ENCODE results near the gene TRIM62. TPM values are rescaled to one million over a fixed set of nuclear protein-coding genes. Genes with fewer than 3 reads are reported as not detected.
"Not testable (repeated sequence)": the region's sequence is repeated elsewhere in the genome, so short reads cannot be mapped to it uniquely, and the experiment has no call there.

TRIM62 gene
- total and polyA plus RNA-seq, 11 donors = 1.8 to 6.1 (median 3.3) TPM

DNA sequence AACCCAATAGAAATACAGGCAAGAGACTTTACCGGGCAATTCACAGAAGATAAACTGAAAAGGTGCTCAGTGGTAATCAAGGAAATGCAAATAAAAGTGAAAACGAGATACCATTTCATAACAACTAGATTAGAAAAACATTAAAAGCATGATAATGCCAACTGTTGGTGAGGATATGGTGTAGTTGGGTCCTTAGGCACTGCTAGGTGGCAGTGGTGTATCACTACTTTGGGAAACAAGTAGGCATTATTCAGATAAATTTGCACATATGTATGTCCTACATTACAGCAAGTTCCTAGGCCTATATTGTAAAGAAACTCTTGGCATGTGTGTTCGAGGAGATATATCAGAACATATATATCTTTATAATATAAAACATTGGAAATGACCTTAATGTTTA, 69.9 kb downstream of the TRIM62 start:
- H3K9me3 ChIP-seq = peaks cover 0 to 8% (median 0%) of the 10 kb centered on the region in 12 donors
- H3K27me3 ChIP-seq = no peaks in the 10 kb centered on the region
- ATAC-seq = no peak
- 48 to 65% (median 61%) methylated on average over 3 of the region's 3 CpGs for WGBS, 4 donors
- H3K36me3 ChIP-seq = peaks cover 0 to 11% (median 0%) of the 10 kb centered on the region in 9 donors
- DNase-seq = no peak
- no peaks in the 10 kb centered on the region for H3K4me1 ChIP-seq
- peak in 6 of 12 donors; percentile 11 to 37 (median 20) for TF ChIP-seq CTCF (IDR thresholded peaks at IDR 0.05)
- no peak for TF ChIP-seq POLR2A (IDR thresholded peaks at IDR 0.05)
- intact Hi-C loops (cut with DNase I) = loop anchor here in 1 of 10 donors (10.0 kb wide), 1 partner anchor 263 kb away; no protein-coding TSS in a partner anchor
- H3K4me3 ChIP-seq = no peak overlapping the region
- no peak overlapping the region for H3K27ac ChIP-seq

- no peak for DNase-seq
- H3K9me3 ChIP-seq = peaks cover 0 to 8% (median 0%) of the 10 kb centered on the region in 12 donors
- peaks cover 0 to 15% (median 0%) of the 10 kb centered on the region in 9 donors for H3K36me3 ChIP-seq
- H3K4me3 ChIP-seq = no peak overlapping the region
- H3K27ac ChIP-seq = no peak overlapping the region
- no peaks in the 10 kb centered on the region for H3K27me3 ChIP-seq
- no peaks in the 10 kb centered on the region for H3K4me1 ChIP-seq
- no peak for TF ChIP-seq POLR2A (IDR thresholded peaks at IDR 0.05)
- no peak for TF ChIP-seq CTCF (IDR thresholded peaks at IDR 0.05)
- ATAC-seq = no peak
- intact Hi-C loops (cut with DNase I) = loop anchor here in 1 of 10 donors (10.0 kb wide), 1 partner anchor 264 kb away; no protein-coding TSS in a partner anchor
These were observed 71.4 kb downstream of the TRIM62 start for GRCh38 chr1:33110477-33110876.

- H3K27me3 ChIP-seq; ATAC-seq; DNase-seq; intact Hi-C loops (cut with DNase I); H3K9me3 ChIP-seq; H3K4me3 ChIP-seq: not testable (repeated sequence)
- peaks cover 0 to 51% (median 4%) of the 10 kb centered on the region in 9 donors for H3K36me3 ChIP-seq
- H3K4me1 ChIP-seq = peaks cover 0 to 42% (median 6%) of the 10 kb centered on the region in 12 donors
- 96 to 98% (median 97%) methylated on average over 4 of the region's 4 CpGs for WGBS, 4 donors
- H3K27ac ChIP-seq = peak overlapping the region in 4 of 12 donors; percentile 2 to 79 (median 58)
These were observed 81.8 kb downstream of the TRIM62 start for GRCh38 chr1:33100119-33100415.

DNA sequence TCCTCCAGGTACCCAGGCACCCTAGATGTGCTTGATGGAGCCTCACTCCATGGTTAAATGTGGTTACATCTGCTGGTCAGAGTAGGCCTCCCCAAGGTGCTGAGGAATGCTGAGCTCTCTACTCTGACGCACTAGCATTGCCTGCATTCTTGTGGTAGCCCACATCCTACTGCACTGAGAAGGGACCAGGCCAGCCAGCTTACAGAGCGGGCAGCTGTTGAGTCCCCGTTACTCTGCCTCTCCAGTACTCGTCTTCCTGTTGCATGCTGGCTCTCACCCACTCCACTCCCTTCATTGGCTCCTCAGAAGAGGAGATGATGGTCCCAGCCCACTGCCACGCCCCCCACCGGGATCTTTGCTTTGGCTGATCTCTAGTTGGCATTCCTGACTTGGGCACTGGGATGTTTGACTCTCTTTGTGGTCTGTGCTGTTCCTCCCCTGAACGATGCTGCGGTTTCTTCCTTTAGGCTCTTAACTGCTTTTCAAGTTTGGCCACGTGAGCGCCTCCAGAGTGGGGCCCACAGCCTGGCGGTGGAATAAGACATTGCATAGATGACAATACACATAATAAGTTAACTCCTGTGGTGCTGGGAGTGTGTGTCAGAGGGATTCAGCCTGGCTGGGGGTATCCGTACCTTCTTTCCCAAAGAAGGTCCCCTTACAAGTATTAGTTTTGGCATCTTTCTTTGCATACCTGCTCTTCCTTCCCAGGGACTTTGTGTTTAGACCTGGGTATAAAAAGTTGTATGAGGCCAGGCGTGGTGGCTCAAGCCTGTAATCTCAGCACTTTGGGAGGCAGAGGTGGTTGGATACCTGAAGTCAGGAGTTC, 82.3 kb downstream of the TRIM62 start:
- WGBS, 4 donors = 78 to 89% (median 87%) methylated on average over 12 to 13 of the region's 13 CpGs
- Histone ChIP-seq H3K9me3 (no peaks in the 10 kb centered on the region), H3K27ac (peak overlapping the region in 5 of 12 donors; percentile 2 to 79 (median 63)), H3K36me3 (peaks cover 0 to 47% (median 4%) of the 10 kb centered on the region in 9 donors), H3K4me3 (no peak overlapping the region), H3K27me3 (no peaks in the 10 kb centered on the region), H3K4me1 (peaks cover 0 to 46% (median 6%) of the 10 kb centered on the region in 12 donors)
- no peak for TF ChIP-seq POLR2A (IDR thresholded peaks at IDR 0.05)
- peak in 1 of 12 donors; percentile 30 for TF ChIP-seq CTCF (IDR thresholded peaks at IDR 0.05)
- intact Hi-C loops (cut with DNase I) = loop anchor here in 5 of 10 donors (5.0 to 10.0 kb wide), 5 partner anchors 265 to 375 kb away; partner anchors contain the start of gene ZSCAN20 (in 2 of the 5)
- peak; percentile 45 to 84 (median 65) for ATAC-seq
- DNase-seq = peak in 2 of 5 donors; percentile 45 to 49

All from heart left ventricle (tissue), 16 donors.